ENCODE results near the gene BTBD9.

BTBD9 gene

DNA sequence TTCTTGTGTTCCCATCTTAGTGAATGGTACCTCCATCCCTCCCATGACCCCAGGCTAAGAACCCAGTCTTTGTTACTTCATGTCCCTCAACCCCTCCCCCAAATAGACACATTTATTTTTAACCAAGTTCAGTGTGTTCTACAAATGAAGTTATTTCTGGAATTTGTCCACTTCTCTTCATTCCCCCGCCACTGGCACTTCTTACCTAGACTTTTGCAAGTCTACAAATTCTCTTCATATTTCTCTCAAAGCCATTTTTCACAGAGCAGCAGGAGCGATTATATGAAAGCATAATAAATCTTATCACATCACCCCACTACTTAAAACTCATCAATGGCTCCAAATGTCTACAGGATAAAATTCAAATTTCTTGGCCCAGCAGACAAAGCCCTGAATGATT is 131.4 kb downstream of the BTBD9 start:
- DNase-seq (ENCODE audit: low read depth in 2 of 3, low spot score in 2 of 3): no peak

DNA sequence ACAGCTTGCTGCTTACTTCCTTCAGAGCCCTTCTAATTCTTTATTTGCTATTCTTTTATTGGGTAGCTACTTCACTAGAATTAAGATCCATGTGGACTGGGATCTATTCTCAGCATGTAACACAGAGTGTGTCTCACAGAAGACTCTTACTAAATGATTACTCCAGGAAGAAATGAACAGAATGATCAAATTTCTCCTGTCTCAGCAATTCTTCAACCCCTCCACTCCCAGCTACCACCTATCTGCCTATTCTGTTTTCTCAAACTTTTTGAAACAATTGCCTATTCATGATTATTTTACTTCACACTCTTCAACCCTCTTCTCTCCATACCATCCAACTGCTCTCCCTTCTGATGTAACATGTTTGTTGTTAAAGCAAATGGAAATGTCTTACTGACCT is 132.6 kb downstream of the BTBD9 start:
- no peak for DNase-seq (ENCODE audit: low read depth in 2 of 3, low spot score in 2 of 3)

DNA sequence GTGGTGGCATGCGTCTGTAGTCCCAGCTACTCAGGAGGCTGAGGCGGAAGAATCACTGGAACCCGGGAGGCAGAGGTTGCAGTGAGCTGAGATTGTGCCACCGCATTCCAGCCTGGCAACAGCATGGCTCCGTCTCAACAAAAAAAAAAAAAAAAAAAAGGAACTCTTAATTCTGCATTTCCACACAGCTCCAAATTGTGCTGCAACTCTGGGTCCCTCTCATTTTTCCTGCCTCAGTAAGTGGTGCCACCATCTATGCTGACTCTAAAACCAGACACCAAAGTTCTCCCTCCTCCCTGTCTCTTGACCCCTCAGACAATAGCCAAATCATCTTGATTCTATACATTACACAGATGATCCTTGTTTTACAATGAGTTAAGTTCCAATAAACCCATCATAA is 133.9 kb downstream of the BTBD9 start:
- DNase-seq (ENCODE audit: low read depth in 2 of 3, low spot score in 2 of 3): no peak

DNA sequence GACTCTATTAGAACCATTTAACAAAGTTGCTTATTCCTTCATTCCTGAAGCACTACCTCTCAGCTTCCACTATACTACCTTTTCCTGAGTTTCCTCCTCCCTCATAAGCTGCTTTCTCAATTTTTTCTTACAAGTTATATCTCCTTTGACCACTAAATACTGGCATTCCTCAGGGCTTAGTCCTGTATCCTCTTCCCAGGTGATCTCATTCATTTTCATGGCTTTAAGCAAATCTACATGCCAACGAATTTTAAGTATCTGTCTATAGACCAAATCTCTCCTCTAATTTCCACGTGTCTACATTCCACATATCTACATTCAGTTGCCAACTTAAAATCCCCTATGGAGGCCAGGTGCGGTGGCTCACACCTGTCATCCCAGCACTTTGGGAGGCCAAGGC is 134.7 kb downstream of the BTBD9 start:
- no peak for DNase-seq (ENCODE audit: low read depth in 2 of 3, low spot score in 2 of 3)

DNA sequence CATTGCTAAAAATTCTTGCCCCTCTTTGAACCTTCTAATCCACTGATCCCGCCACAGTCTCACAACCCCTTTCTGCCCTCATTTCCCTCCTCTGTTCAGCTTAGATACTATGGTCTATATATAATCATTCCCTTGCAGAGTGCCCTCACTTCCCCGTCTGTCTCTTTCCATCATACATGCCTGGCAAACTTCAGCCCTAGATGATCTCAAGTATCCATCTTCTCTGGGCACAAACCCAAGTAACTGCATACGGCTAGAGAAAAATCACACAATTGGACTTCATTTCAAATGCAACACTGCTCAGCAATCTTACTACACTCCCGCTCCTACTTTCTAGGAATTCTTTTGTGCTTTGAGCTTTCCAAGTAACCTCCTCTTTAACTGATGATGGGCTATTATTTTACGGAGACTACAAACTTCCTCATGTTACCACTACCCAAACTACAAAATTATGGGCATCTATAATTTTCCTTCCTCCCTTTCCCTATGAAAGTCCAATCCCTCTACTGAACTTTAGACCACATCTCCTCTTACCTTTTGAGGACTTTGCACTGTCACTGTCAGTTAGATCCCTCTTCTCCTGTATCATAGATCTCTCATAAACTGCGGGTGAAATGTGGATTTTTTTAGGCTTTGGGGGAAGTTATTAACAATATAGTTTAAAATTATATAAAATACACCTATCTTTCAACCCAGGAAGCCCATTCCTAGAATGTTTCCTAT is 135.6 kb downstream of the BTBD9 start:
- DNase-seq (ENCODE audit: low read depth in 2 of 3, low spot score in 2 of 3): no peak

DNA sequence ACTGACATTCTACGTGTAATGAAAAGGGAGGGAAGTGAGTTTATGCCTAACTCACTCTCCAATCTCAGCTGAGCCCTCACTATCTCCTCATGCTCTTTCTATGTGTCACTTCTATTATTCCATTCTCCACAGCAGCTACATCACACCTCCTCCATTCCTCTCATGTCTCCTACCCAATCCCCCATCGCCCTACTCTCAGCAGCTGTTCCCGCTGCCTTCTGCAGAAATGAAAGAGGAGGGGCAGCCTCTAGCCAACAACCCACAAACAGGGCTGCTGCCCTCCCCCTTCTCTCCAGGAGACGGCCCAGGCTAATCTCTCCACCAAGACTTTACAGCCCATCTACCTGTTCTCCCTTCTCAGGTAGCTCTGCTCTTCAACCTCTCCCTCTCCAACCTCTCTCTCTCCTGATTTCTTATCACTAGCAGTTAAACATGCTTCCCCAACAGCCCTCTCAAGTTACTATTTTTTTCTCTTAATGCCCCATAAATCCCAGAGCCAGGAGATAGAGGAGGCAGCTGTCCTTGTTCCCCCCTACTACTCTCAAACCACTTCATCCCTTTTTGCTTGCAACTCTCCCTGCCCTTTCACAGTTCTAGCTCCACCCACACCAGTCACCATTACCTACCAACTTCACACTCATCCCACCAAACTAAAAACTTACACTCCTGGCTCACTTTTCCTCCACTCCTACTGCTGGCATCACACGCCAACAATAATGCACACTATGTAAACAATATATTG is 136.5 kb downstream of the BTBD9 start:
- no peak for DNase-seq (ENCODE audit: low read depth in 2 of 3, low spot score in 2 of 3)

DNA sequence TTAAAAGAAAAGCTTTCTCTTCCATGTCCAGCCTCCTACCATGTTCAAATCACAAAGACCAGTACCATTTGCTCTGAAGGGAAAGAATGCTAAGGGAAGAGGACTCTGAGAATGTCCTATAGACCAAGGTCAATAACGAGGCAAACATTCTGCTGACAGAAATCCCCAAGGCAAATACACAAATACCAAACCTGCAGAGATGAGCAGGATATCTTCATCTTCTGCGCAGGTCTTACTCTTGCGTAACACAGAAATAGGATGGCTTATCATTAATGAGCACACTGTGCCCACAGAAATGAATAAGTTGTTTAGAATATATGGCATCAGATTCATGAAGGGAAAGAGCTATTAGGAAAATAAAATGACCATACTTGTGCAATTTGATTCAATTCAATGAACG is 137.3 kb downstream of the BTBD9 start:
- no peak for DNase-seq (ENCODE audit: low read depth in 2 of 3, low spot score in 2 of 3)

DNA sequence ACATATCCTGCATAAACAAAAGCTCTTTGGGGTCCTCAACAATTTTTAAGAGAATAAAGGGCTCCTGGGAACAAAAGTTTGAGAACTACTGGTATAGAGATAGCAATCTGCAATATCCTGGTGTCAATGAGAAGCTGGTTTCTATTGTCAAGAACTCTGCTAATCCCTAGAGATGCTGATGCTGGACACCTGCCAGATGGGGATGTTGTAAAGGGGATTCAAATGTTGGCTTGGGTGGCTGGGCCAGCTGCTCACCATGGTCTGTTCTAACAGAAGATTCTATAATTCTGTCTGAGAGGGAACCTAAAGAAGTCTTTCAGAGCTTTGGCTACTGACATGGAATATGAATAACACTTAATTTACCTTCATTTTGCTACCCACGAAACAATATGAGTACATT is 137.8 kb downstream of the BTBD9 start:
- no peak for DNase-seq (ENCODE audit: low read depth in 2 of 3, low spot score in 2 of 3)

DNA sequence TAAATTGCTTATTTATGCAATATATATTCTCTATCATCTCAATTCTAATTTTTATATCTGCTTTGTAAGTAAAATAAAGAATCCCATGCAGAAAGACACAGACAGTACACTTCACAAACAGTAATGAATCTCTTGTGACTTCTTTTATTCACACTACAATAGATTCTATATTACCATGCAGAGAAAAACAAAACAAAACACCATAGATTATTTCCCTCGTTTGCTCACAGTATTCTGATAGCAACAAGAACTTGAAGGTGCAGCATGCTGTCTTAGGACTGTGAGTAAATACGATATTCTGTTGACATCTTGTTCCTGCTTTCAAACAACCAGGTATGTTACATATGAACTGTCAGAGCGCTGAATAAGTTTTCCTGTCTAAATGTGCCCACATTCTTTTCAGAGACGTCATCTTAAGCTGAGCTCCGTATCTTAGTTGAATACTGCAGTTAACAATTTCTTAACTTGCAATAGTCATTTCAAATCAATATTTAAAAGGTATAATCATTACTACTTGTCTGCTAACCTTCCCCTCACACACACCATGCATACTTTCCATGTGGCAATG is 140.1 kb downstream of the BTBD9 start:
- DNase-seq (ENCODE audit: low read depth in 2 of 3, low spot score in 2 of 3): no peak

DNA sequence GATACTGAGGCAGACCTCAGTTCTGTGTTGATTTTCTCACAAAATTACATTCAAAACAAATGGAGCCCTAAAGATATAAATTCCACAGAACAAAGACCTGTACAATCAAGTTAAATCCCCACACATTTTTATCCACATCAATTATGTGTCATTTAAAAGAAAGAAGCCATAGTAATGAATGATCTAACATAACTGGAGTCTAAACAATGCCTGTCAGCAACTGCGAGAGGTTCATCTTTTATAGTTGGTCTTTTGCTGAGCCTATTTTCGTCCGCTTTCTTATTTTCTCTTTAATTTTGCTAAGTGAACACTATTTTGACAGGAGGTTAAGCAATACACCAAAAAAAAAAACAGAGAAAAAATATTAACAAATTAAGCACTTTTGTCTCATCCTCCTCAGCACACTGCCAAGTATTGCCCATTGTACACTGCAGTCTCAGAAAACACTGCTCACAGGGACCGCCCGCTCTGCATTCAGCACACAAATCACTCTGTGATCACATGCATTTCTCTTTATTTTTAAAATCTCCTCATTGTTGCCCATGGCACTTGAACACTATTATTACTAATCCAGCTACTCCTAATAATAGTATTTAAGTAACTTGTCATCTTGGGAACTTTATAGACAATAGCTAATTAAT is 140.8 kb downstream of the BTBD9 start:
- no peak for DNase-seq (ENCODE audit: low read depth in 2 of 3, low spot score in 2 of 3)

DNA sequence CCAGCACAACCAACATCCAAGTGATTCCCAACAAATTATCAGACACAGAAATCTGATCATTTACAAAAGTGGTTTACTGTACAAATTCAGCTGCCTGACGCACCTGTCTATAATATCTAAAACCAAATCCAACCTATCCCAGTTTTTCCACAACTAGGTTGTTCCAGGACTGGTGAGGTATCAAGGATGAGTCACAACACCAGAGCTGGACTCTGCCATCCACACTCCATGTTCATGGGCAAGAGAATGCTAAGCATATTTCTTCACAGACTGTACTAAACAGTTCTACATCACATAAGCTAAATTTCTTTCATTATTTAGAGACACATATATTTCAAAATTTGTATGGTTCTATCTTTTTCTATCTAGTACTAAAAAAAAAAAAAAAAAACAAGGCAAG is 141.6 kb downstream of the BTBD9 start:
- DNase-seq (ENCODE audit: low read depth in 2 of 3, low spot score in 2 of 3): no peak

DNA sequence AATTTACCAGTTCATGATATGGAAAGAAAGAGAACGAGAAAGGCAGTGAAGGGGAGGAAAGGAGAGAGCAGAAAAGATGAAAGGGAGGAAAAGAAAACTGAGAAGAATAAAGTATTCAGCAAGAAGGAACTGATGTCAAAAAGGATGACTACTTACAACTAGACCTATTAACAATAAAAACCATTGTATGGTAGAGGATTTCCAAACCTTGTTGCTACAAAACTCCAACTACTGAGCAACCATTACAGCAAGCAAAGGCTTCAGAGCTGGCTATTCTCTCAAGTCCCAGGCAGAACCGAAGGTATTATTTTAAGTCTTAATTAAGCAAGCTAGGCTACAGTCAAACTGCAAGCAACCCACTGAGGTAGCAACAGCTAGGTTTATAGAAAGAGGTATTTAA is 142.2 kb downstream of the BTBD9 start:
- DNase-seq (ENCODE audit: low read depth in 2 of 3, low spot score in 2 of 3): no peak

DNA sequence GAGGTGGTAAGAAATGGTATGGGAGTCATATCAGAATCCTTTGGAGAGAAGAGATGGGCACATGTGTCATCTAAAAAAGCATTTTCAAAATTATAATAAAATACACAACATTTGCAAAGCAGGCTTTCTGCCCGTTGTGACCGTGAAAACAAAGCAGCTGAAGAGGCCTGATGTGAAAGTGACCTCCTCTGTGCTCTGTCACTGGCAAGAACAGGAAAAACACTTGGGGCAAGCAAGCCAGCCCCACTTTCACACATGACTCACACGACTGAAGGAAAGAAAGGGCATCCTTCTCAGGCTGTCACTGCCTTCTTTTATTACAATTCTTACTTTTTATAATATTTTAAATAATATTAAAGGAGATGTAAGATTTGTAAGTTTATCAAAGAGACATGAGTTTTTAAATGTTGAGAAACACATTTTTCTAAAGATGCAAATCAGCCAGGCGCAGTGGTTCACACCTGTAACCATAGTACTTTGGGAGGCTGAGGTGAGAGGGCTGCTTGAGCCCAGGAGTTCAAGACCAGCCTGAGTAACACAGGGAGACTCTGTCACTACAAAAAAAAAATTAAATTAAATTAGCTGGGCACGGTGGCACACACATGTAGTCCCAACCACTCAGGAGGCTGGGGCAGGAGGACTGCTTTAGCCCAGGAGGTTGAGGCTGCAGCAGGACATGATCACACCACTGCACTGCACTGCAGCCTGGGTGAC is 143.7 kb downstream of the BTBD9 start:
- DNase-seq (ENCODE audit: low read depth in 2 of 3, low spot score in 2 of 3): no peak

DNA sequence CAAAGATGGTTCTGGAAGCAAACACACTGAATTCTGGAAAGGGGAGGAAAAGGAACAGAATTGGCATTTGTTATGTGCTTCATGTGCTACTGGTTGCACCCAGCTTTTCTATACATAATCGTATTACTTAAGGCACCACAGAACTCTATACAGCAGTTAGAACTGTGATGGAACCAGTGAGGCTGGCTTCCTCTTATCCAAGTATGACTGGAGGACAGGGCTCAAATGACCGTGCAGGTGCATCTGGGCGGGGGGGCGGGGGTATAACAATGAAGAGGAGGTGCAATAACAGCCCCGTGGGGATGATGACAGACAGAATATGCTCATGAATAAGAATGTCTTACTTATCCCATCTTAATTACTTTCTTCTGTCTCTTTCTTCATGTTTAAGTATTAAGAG is 144.2 kb downstream of the BTBD9 start:
- no peak for DNase-seq (ENCODE audit: low read depth in 2 of 3, low spot score in 2 of 3)

DNA sequence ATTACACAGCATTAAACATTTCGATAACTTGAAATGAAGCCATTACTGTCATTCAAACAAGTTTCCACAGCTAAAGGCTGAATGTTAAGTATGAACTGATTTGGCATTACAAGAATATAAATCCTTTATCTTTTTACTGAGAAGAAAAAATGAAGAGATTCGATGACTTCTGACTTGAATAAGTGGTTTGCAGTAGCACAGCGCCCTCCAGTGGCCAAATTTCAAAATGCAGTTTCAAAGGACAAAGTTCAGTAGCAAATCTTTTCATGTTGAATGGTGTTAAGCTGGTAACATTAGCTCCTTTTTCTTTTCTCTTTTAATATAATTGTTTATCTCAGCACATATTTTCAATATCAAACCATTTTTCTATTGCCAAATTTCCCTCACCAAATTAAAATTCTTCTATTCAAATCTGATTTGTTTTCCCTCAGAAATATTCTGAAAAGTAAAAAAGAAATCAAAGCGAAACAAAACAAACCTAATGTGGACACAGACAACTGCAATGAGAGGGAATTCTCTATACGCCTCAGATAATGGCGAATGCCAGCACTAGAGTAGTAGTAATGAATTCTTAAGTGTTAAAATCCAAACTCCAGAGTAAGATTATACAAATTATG is 145.7 kb downstream of the BTBD9 start:
- peak; percentile 31 to 89 (median 66) for DNase-seq (ENCODE audit: low read depth in 2 of 3, low spot score in 2 of 3)

DNA sequence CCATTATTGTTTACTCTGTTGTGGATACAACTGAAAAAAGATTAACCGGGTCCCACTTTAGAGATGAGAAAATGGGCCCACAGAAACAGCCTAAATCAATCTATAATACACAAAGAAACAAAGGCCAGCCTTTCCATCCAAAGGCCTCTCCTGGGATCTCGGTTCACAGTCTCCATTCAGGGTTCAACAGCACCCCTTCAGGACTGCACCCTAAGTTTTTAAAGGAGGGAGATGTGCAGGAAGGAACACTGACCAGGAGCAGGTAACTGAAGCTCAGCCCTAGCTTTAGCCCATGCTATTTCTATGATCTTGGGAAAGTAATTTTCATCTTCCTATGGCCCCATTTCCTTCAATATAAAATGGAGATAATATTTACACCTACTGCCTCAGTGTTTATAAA is 147.7 kb downstream of the BTBD9 start:
- DNase-seq (ENCODE audit: low read depth in 2 of 3, low spot score in 2 of 3): no peak

DNA sequence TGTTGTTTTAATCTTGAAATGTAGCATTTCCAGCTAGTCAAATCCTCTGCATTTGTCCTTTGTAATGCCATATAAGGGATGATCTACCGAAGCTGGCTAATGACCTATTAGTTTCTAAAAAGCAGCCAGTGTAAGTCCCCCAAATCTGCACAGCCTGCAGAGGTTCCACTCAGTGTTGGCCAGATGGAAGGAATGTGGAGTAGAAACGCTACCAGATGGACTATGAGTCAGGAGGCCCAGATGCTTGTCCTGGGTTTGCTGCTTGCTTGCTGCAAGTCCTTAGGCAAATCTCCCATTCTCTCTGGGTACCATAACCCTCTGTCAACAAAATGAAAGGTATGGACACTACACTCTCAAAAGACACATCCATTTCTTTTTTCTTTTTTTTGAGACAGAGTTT is 149.8 kb downstream of the BTBD9 start:
- no peak for DNase-seq (ENCODE audit: low read depth in 2 of 3, low spot score in 2 of 3)

DNA sequence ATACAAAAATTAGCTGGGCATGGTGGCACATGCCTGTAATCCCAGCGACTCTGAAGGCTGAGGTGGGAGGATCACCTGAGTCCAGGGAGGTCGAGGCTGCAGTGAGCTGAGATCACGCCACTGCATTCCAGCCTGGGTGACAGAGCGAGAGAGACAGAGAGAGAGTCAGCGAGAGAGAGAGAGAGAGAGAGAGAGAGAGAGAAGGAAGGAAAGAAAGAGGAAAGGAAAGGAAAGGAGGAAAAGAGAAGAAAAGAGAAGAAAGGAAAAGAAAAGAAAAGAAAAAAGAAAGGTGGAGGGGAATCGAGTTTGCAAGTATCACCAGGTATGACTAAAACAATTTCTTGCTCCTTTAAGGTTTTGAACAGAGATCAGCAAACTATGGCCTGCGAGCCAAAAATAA is 152.3 kb downstream of the BTBD9 start:
- no peak for DNase-seq (ENCODE audit: low read depth in 2 of 3, low spot score in 2 of 3)

DNA sequence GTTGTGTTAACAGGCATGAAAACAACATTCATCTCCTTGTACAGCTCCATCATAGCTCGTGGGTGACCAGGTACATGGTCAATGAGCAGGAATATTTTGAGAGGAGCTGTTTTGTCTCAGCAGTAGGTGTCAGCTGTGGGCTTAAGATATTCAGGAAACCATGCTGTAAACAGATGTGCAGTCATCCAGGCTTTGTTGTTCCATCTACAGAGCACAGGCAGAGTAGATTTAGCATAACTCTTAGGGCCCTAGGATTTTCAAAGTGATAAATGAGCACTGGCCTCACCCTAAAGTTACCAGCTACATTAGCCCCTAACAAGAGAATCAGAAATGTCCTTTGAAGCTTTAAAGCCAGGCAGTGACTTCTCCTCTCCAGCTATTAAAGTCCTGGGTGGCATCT is 154.2 kb downstream of the BTBD9 start:
- DNase-seq (ENCODE audit: low read depth in 2 of 3, low spot score in 2 of 3): no peak

DNA sequence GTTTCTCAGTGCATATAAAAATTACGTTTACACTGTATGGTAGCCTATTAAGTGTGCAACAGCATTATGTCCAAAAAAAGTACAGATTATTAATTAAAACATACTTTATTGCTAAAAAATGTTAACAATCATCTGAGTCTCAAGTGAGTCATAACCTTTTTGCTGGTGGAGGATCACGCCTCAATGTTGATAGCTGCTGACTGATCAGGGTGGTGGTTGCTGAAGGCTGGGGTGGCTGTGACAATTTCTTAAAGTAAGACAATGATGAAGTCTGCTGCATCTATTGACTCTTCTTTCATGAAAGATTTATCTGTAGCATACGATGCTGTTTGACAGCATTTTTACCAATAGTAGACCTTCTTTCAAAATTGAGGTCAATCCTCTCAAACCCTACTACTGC is 155.1 kb downstream of the BTBD9 start:
- no peak for DNase-seq (ENCODE audit: low read depth in 2 of 3, low spot score in 2 of 3)

DNA sequence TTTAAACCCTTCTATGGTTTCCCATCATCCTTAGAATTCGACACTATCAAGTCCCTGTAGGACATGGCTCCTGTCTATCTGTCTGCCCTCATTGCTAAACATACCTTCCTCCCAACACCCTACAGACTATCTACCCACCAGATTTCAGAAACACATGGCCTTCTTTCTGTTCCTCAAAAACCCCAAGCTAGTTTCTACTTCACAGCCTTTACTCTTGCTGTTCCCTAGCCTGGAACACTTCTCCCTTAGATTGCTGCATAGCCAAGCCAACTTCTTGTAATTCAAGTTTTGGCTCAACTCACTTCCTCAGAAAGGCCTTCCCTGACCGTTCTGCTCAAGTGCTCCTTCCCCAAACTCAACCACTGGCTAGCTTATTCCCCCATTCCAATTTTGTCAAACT is 156.2 kb downstream of the BTBD9 start:
- DNase-seq (ENCODE audit: low read depth in 2 of 3, low spot score in 2 of 3): no peak

Measured in activated CD8-positive, alpha-beta memory T cell treated with anti-CD3 and anti-CD28 coated beads for 48 hours (primary cell).